HG03521 (cell line): ENCODE measurements around the gene PAM.

Experiments
- ATAC-seq: cut with Tn5 transposase; IDR thresholded peaks from one replicate; pipeline ENCODE4 v1.9.1; 2021; ENCODE audit warnings: mild to moderate bottlenecking, moderate library complexity; ENCODE audit not compliant: unreplicated experiment

Gene PAM

GRCh38 chr5:102856389-102856777, 101.3 kb downstream of the PAM start:
- no peak for ATAC-seq

DNA sequence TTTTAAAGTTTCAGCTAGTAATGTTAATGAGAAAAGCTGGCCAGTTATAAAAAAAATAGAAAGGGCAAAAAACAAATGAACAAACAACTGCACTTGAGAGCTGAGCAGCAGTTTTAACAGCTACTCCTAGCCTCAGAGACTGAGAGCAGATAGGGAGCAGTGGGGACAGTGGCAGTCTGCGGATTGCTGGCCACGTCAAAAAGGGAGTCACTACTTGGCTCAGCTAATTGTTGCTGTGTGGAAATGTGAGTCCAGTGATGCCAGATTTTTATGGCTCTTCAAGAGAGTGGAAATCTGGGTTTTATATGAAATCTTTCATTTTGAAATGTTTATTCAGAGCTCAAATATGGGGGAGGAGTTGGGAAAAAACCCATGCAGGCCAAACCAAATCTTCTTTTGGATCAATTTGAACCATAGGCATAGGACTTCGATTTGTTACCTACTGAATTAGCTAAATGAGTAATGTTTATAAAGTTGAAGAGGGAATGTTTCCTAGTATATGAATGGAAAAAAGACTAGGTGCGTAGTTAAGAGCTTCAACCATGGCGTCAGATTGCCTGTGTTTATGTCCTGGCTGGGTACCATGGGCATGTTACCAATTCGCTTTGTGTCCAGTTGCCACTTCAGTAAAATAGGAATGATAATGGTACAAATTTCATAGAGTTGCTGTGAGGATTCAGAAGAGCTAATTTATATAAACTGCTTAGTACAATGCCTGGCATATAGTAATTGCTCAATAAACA, 102.1 kb downstream of the PAM start:
- ATAC-seq = no peak

- ATAC-seq = no peak
Observed at GRCh38 chr5:102858221-102858620, 103.1 kb downstream of the PAM start.

- ATAC-seq = no peak
Observed at GRCh38 chr5:102858808-102859207, 103.7 kb downstream of the PAM start.

DNA sequence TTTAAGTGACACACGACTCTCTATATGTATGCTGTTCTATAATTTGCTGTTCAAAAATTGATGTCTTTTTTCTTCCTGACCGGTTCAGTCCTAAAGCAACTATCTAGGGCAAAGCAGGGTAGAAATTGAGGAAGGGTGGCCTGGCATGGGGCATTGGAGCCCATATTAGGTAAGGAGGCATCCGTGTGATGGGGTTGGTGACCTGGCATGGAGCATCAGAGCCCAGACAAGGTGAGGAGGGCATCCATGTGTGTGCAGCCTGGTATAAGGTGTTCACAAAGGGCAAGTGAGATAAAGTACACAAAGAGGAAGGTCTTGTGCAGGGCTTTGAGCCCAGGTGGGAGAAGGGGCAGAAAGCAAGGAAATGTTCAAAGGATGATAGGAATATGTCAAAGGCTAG, 104.9 kb downstream of the PAM start:
- ATAC-seq = no peak

- ATAC-seq = no peak
Observed at GRCh38 chr5:102863058-102863457, 108.0 kb downstream of the PAM start.

GRCh38 chr5:102863764-102864560, 108.9 kb downstream of the PAM start:
- no peak for ATAC-seq

DNA sequence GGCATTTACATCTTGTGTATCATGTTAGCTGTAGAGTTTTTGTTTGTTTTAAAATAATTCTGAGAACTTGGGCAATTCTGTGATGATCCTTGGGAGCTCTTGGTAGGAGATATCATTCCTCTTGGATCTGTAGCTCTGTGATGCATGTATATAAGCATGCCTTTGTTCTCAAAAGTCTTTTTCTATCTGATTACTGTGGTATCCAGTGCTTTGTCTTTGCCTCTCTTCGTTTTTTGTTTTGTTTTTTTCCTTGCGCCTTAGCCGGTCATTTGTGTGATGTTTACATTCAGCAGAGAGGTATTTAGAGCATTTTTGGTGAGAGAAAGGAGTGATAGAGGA, 110.0 kb downstream of the PAM start:
- no peak for ATAC-seq

DNA sequence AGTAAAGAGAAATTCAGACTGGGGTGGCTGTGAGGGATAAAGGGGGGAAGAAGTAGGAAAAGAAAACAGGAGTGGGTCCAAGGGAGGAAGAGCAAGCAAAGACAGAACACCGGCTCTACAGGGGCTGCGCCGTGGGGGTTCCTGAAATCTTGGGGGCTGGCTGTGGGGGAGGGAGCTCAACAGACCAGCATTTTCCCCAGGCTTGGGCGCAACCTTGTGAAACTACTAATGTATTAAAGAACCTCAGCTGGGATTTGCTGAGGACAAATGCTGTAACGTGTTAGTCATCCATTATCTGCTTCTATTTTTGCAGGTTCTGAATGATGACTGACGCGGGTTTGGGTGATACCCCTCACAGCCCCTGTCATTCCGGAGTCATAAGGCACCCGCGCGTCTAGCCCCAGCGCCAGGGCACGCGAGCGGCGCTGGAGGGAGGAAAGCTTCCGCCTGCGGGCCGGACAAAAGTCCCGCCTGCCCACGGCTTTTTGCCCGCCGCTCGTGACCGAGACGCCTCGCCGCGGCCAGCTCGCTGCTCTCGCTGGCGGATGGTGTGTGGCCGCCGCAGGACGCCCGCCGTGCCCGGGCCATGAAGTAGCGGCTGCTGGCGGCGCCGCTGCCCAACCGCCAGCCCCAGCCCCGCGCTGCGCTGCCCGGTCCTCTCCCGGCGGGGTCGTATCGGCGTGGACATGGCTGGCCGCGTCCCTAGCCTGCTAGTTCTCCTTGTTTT, 110.6 kb downstream of the PAM start:
- ATAC-seq = peak; percentile 69

GRCh38 chr5:102866237-102866600, 111.1 kb downstream of the PAM start:
- ATAC-seq = no peak

DNA sequence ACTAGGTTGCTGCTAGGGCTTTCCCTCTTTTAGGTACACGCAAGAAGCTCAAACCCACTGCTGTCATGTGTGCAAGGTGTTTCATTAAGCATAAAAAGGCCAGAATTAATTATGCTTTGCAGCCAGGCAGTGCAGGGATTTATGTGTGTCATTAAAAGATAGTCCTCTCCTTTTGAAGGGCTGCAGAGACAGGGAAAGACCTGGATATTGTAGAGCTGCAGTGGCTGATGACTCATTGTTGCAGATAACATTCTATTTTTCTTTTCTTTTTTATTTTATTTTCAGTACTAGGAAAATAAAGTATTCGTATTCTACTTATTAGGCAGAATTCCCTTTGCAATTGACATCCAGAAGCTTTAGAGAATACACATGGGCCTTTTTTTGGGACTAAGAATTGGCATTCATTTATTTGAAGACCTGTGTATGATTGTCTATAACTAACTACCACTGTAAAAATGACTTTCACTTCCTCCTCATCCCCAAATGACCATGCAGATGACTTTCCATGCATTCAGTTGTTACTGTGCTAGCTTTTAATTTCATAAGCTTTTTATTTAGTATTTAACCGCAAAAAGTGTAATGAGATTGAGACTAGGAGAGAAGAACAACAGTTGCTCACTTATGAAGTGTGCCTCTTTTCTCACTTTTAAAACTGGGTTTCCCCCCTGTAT, 113.0 kb downstream of the PAM start:
- no peak for ATAC-seq

DNA sequence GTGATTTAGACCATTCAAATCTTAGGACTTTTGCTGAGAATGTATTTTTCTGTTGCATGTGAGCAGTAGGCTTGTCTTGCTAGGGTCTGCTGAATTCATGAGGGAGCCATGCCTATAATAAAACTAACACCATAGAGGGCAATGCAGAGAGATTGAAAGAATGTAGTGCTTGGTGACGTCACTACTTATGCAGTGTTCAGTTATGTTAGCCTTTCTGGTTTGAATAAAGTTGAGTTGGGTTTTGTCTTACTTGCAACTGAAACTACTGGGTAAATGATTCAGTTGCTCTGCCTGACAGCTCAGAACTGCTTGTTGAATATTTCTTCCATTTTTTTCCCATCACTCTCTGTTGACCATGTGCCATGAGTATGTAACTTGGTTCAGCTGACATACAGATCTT, 114.1 kb downstream of the PAM start:
- no peak for ATAC-seq

DNA sequence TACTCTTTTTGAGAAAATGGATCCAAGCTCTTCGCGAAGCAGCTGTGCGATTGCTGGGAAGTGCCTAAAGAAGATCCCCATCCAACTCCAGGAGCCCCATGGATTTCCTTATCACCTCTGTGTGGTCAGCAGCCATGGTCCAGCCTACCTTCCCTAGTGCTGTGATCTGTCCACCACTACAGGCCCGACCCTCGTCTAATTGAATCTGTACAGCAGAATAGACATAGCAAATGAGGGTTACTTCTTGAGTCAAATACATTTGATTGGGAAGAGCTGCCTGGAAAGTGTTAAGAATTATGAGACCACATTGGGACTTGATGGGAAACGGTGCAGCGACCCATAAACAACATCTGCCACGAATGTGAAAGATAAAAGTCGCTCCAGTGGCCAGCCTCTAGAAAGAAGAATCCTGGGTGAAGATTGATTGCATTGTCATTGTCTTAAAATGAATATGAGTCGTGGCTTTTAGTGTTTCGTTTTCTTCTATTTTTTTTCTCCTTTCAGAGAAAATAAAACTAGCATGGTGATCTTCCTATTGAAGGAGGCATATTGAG, 118.4 kb downstream of the PAM start:
- ATAC-seq = no peak

GRCh38 chr5:102874054-102874453, 118.9 kb downstream of the PAM start:
- no peak for ATAC-seq

DNA sequence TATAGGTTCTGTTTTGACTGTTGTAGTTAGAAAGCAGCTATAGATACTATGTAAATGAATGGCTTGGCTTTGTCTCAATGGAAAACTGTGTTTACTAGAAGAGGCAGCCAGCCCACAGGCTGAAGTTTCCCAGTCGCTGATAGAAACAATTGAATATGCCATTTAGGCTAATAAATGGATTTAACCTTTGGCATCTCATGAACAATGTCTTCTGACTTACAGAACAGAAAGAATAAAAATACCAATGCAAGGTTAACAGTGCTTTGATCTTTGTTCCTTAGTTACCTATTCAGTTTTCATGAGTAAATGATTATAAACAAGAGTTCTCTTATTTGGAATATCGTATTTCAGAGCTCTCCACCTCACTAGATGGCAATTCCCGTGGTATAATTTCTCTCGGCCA, 120.6 kb downstream of the PAM start:
- no peak for ATAC-seq

- ATAC-seq = no peak
Observed at GRCh38 chr5:102876610-102877009, 121.5 kb downstream of the PAM start.

DNA sequence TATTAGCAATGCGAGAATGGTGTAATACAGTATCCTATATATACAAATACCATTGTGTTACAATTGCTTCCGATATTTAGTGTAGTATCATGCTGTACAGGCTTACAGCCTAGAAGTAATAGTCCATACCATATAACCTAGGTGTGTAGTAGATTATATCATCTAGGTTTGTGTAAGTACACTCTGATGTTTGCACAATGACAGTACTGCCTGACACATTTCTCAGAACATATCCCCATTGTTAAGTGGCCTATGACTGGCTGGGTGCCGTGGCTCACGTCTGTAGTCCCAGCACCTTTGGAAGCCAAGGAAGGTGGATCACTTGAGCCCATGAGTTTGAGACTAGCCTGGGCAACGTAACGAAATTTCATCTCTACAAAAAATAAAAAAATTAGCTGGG, 124.6 kb downstream of the PAM start:
- no peak for ATAC-seq

DNA sequence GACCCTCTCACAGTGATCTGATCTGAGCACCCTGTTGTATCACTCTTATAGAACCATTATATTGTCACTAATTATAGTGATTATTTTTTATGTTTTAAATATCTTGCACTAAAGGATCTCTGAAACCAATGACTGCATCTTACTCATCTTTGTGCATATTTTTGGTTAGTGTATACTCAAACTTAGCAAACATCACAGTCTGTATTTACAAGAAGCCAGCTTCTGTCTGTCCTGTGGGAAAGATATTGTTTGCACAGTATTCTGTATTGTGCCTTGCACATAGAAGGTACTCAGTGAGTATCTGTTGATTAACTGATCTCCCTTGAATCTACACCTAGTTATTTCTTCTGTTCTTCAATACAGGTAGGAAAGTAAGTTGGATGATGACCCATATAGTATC, 131.5 kb downstream of the PAM start:
- ATAC-seq = no peak

- ATAC-seq = no peak
Observed at GRCh38 chr5:102888483-102888882, 133.4 kb downstream of the PAM start.

GRCh38 chr5:102889033-102889432, 133.9 kb downstream of the PAM start:
- no peak for ATAC-seq

DNA sequence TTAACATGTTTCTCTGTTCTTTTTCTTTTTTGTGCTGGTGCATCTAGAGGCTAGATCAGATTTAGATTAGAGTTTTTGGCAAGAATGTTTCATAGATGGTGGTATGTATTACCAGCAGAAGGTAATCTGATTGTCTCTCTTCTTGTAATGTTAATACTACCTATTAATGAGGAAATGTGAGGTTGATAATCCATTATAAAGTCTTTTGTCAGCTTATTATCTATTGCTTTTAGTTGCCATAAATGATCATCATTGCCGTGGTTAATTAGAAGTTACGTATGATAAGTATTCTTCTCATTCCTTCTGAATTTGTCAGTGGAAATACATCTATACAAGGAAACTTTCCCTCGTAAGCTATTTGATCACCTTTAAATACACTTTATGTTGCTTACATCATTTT, 135.0 kb downstream of the PAM start:
- no peak for ATAC-seq
